ENCODE results near the gene MDFI. TPM values are rescaled to one million over a fixed set of nuclear protein-coding genes. Genes with fewer than 3 reads are reported as not detected.

MDFI gene
- total RNA-seq, 1 donor from 2014 or later = 48.3 TPM

DNA sequence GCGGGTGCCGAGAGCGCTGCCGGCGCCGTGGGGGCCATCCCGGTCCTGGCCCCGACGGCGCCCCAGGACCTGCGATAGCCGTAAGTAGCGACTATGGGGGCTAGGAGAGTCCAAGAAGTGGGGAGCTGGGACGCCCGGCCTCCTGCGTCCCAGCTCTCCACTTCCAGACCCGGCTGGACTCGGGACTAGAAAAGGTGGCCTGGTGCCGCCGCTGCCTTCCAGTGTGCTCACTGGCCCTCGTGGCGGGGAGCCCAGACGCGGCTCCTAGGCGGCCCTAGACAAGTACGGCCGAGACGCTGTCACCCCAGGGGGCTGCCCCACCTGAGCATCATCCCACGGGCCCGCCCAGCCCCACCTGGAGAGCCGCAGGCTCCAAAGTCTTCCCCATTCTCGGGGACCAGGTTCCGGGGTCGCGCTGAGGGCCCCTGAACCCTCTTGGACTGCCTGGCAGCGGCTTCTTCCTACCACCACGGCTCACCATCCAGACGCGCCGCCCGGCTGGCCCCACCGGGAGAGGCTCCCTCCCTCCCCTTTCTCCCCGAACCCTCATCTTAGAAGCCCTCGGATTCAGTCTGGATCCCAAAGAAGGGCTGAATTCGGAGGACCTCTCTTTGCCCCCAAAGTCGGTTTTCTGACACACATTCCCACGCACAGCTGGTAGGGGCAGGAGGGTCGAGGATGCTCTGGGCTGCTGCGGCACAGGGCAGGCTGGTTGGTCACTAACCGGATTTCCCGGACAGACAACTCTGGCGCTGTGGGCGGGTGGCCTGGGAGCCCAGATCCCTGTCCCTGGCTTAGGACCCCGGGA is 870 bp upstream of the MDFI start:
- no peak for TF ChIP-seq CTCF (IDR thresholded peaks at IDR 0.05; ENCODE audit: unreplicated experiment)
- H3K4me1 Mint-ChIP-seq (ENCODE audit: low read depth) = peaks cover 15% of the 10 kb centered on the region
- H3K9me3 Mint-ChIP-seq (ENCODE audit: low read depth) = no peaks in the 10 kb centered on the region
- no peak for DNase-seq (ENCODE audit: low spot score, unreplicated experiment)
- H3K27ac Mint-ChIP-seq = peak overlapping the region; percentile 91
- peaks cover 3% of the 10 kb centered on the region for H3K36me3 Mint-ChIP-seq (ENCODE audit: insufficient read depth)
- peaks cover 45% of the 10 kb centered on the region for H3K27me3 Mint-ChIP-seq
- H3K4me3 Mint-ChIP-seq (ENCODE audit: low read depth) = peak overlapping the region; percentile 80

GRCh38 chr6:41638935-41639808 is 904 bp downstream of the MDFI start:
- peaks cover 6% of the 10 kb centered on the region for H3K36me3 Mint-ChIP-seq (ENCODE audit: insufficient read depth)
- peak overlapping the region; percentile 47 for H3K27ac Mint-ChIP-seq
- TF ChIP-seq CTCF (IDR thresholded peaks at IDR 0.05; ENCODE audit: unreplicated experiment) = no peak

DNA sequence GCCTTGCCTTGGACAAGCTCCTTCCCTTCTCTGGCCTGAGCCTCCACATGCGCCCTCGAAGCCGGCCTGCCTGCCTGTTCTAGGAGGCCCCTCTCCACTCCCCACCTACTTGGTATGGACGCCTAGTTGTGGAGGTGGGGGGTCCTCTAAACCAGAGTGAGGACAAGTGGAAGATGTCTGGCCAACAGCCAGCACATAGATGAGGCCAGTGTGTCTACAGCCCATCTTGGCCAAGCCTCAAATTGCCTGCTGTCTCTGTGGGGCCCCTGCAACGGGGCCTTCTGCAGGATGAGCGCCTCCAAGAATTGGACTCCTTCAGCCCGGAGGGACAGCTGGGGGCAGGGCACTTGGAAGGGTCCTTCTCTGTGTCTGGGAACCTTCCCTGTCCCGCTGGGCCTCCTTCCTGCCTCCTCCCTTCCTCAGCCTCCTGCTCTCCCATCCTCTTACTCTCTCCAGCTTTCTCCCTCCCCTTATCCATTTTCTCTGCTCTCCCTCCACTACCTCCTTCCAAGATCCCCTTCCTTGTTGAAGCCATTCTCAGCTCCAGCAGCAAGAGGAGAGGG is 1.6 kb downstream of the MDFI start:
- peaks cover 24% of the 10 kb centered on the region for H3K4me1 Mint-ChIP-seq (ENCODE audit: low read depth)
- peak overlapping the region; percentile 47 for H3K27ac Mint-ChIP-seq

More at GRCh38 chr6:41638935-41639808, 904 bp downstream of the MDFI start:
- Mint-ChIP-seq H3K27me3 (peaks cover 32% of the 10 kb centered on the region), H3K4me1 (ENCODE audit: low read depth) (peaks cover 19% of the 10 kb centered on the region), H3K4me3 (ENCODE audit: low read depth) (peak overlapping the region; percentile 83), H3K9me3 (ENCODE audit: low read depth) (no peaks in the 10 kb centered on the region)
- DNase-seq (ENCODE audit: low spot score, unreplicated experiment) = no peak

GRCh38 chr6:41640426-41640825 is 2.2 kb downstream of the MDFI start:
- no peak overlapping the region for H3K27ac Mint-ChIP-seq
- H3K4me3 Mint-ChIP-seq (ENCODE audit: low read depth) = peak overlapping the region; percentile 83
- no peak for DNase-seq (ENCODE audit: low spot score, unreplicated experiment)
- H3K27me3 Mint-ChIP-seq = peaks cover 20% of the 10 kb centered on the region
- H3K4me1 Mint-ChIP-seq (ENCODE audit: low read depth) = peaks cover 26% of the 10 kb centered on the region
- H3K36me3 Mint-ChIP-seq (ENCODE audit: insufficient read depth) = peaks cover 6% of the 10 kb centered on the region
- H3K9me3 Mint-ChIP-seq (ENCODE audit: low read depth) = no peaks in the 10 kb centered on the region
- TF ChIP-seq CTCF (IDR thresholded peaks at IDR 0.05; ENCODE audit: unreplicated experiment) = no peak

More for the DNA sequence above, 1.6 kb downstream of the MDFI start:
- H3K4me3 Mint-ChIP-seq (ENCODE audit: low read depth) = peak overlapping the region; percentile 83
- no peak for DNase-seq (ENCODE audit: low spot score, unreplicated experiment)
- no peak for TF ChIP-seq CTCF (IDR thresholded peaks at IDR 0.05; ENCODE audit: unreplicated experiment)
- peaks cover 6% of the 10 kb centered on the region for H3K36me3 Mint-ChIP-seq (ENCODE audit: insufficient read depth)
- H3K9me3 Mint-ChIP-seq (ENCODE audit: low read depth) = no peaks in the 10 kb centered on the region
- peaks cover 25% of the 10 kb centered on the region for H3K27me3 Mint-ChIP-seq

GRCh38 chr6:41641352-41641925 is 3.2 kb downstream of the MDFI start:
- H3K36me3 Mint-ChIP-seq (ENCODE audit: insufficient read depth) = peaks cover 6% of the 10 kb centered on the region
- peaks cover 27% of the 10 kb centered on the region for H3K4me1 Mint-ChIP-seq (ENCODE audit: low read depth)
- H3K27ac Mint-ChIP-seq = no peak overlapping the region
- H3K4me3 Mint-ChIP-seq (ENCODE audit: low read depth) = peak overlapping the region; percentile 19
- H3K9me3 Mint-ChIP-seq (ENCODE audit: low read depth) = no peaks in the 10 kb centered on the region
- peaks cover 10% of the 10 kb centered on the region for H3K27me3 Mint-ChIP-seq
- no peak for DNase-seq (ENCODE audit: low spot score, unreplicated experiment)
- no peak for TF ChIP-seq CTCF (IDR thresholded peaks at IDR 0.05; ENCODE audit: unreplicated experiment)
